Measurements from ENCODE around the gene STAG1.
"Not testable (repeated sequence)": the region's sequence is repeated elsewhere in the genome, so short reads cannot be mapped to it uniquely, and the experiment has no call there.

DNA sequence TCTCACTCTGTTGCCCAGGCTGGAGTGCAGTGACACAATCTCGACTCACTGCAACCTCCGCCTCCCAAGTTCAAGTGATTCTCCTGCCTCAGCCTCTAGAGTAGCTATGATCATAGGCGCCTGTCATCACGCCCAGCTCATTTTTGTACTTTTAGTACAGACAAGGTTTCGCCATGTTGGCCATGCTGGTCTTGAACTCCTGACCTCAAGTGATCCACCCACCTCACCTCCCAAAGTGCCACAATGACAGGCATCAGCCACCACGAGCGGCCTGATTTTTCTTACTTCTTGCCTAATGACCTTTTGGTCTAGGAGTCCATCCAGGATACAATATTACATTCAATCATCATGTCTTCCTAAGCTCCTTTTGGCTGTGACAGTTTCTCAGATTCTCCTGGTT is 146.0 kb downstream of the STAG1 start:
- not testable (repeated sequence) for TF ChIP-seq POLR2A (IDR thresholded peaks at IDR 0.05)
- TF ChIP-seq, protein P1, sequence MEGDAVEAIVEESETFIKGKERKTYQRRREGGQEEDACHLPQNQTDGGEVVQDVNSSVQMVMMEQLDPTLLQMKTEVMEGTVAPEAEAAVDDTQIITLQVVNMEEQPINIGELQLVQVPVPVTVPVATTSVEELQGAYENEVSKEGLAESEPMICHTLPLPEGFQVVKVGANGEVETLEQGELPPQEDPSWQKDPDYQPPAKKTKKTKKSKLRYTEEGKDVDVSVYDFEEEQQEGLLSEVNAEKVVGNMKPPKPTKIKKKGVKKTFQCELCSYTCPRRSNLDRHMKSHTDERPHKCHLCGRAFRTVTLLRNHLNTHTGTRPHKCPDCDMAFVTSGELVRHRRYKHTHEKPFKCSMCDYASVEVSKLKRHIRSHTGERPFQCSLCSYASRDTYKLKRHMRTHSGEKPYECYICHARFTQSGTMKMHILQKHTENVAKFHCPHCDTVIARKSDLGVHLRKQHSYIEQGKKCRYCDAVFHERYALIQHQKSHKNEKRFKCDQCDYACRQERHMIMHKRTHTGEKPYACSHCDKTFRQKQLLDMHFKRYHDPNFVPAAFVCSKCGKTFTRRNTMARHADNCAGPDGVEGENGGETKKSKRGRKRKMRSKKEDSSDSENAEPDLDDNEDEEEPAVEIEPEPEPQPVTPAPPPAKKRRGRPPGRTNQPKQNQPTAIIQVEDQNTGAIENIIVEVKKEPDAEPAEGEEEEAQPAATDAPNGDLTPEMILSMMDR (IDR thresholded peaks at IDR 0.05) = not testable (repeated sequence)

Measured in tibial nerve (tissue), 3 donors.